Hepatocyte (in vitro differentiated cells): ENCODE measurements around the gene C4orf51. TPM values are rescaled to one million over a fixed set of nuclear protein-coding genes. Genes with fewer than 3 reads are reported as not detected.

ENCODE experiments used
- DNase-seq: peaks from one replicate; pipeline ENCODE4 v3.0.0-alpha.2; 2016; ENCODE audit warnings: low spot score
- H2AFZ ChIP-seq: fragments of 200-600 bp; sonication (generic); 2 replicates; pipeline ENCODE4 v1.6.0; 2016; ENCODE audit warnings: antibody characterized with exemption, mild to moderate bottlenecking
- H3K27ac ChIP-seq: fragments of 200-600 bp; sonication (generic); 2 replicates; pipeline ENCODE4 v1.5.1; 2016; ENCODE audit warnings: mild to moderate bottlenecking
- H3K27me3 ChIP-seq: fragments of 200-600 bp; sonication (generic); 2 replicates; pipeline ENCODE4 v1.6.1; 2016
- H3K36me3 ChIP-seq: fragments of 200-600 bp; sonication (generic); replicated peaks from 2 replicates; pipeline ENCODE4 v1.5.1; 2016; ENCODE audit warnings: low read depth; ENCODE audit not compliant: insufficient read depth
- H3K4me1 ChIP-seq: fragments of 200-600 bp; sonication (generic); 2 replicates; pipeline ENCODE4 v1.5.1; 2016; ENCODE audit warnings: mild to moderate bottlenecking, moderate library complexity; ENCODE audit not compliant: insufficient read depth
- H3K4me2 ChIP-seq: fragments of 200-600 bp; sonication (generic); 2 replicates; pipeline ENCODE4 v1.6.0; 2016
- H3K4me3 ChIP-seq: fragments of 200-600 bp; sonication (generic); 2 replicates; pipeline ENCODE4 v1.5.1; 2016; ENCODE audit warnings: mild to moderate bottlenecking
- H3K79me2 ChIP-seq: fragments of 200-600 bp; sonication (generic); 2 replicates; pipeline ENCODE4 v1.6.0; 2017; ENCODE audit warnings: mild to moderate bottlenecking
- H3K9me2 ChIP-seq: fragments of 200-600 bp; sonication (generic); replicated peaks from 2 replicates; pipeline ENCODE4 v1.6.0; 2017; ENCODE audit warnings: mild to moderate bottlenecking; ENCODE audit not compliant: insufficient read depth
- H3K9me3 ChIP-seq: fragments of 200-600 bp; sonication (generic); 2 replicates; pipeline ENCODE4 v1.5.1; 2016; ENCODE audit warnings: low read depth, mild to moderate bottlenecking
- H4K20me1 ChIP-seq: fragments of 200-600 bp; sonication (generic); 2 replicates; pipeline ENCODE4 v1.6.0; 2016; ENCODE audit warnings: mild to moderate bottlenecking; ENCODE audit not compliant: insufficient read depth, poor library complexity, severe bottlenecking
- CTCF ChIP-seq: fragments of 200-600 bp; sonication (generic); IDR thresholded peaks from 2 replicates; pipeline ENCODE4 v1.5.1; 2016; ENCODE audit warnings: antibody characterized with exemption, mild to moderate bottlenecking; ENCODE audit not compliant: poor library complexity
- EZH2 ChIP-seq: fragments of 200-600 bp; sonication (generic); IDR thresholded peaks from 2 replicates; pipeline ENCODE4 v1.6.1; 2016; ENCODE audit warnings: antibody characterized with exemption, mild to moderate bottlenecking, borderline replicate concordance
- EZH2phosphoT487 ChIP-seq: fragments of 200-600 bp; sonication (generic); IDR thresholded peaks from one replicate; pipeline ENCODE4 v1.6.1; 2018; ENCODE audit warnings: antibody characterized with exemption, mild to moderate bottlenecking, low read depth, moderate library complexity; ENCODE audit not compliant: unreplicated experiment, severe bottlenecking
- WGBS: methylation state at CpG from one replicate; pipeline ENCODE4 v1.1.6; 2016; ENCODE audit warnings: low lambda C conversion rate; ENCODE audit errors: missing lambda C conversion rate; 5-methylcytosine and 5-hydroxymethylcytosine counted together
- polyA plus RNA-seq: library from polyadenylated mRNA; unstranded; fragments of >200 nt; fragmentation: Nextera tagmentation; extraction: Ambion mirVana; gene quantifications from 2 replicates; pipeline ENCODE4 v1.2.1, GENCODE V29; 2016
- total RNA-seq: library from RNA; depleted of rRNA; stranded (reverse); fragments of >200 nt; gene quantifications from 2 replicates; pipeline ENCODE4 v1.2.3, GENCODE V29; 2014

The C4orf51 gene
- total and polyA plus RNA-seq, 2 experiments from 2014 or later, result not detected

GRCh38 chr4:145734576-145735346, 54.8 kb downstream of the C4orf51 start:
- no peaks in the 10 kb centered on the region for H4K20me1 ChIP-seq
- peak overlapping the region; percentile 80 for H3K4me2 ChIP-seq
- H3K9me3 ChIP-seq, result no peaks in the 10 kb centered on the region
- peak overlapping the region; percentile 34 for H2AFZ ChIP-seq
- peaks cover 40% of the 10 kb centered on the region for H3K4me1 ChIP-seq
- H3K79me2 ChIP-seq, result no peaks in the 10 kb centered on the region
- DNase-seq, result peak; percentile 82
- no peak overlapping the region for H3K4me3 ChIP-seq
- no peaks in the 10 kb centered on the region for H3K36me3 ChIP-seq
- TF ChIP-seq CTCF (no peak), EZH2 (no peak), EZH2phosphoT487 (no peak)
- peak overlapping the region; percentile 99 for H3K27ac ChIP-seq
- H3K27me3 ChIP-seq, result no peaks in the 10 kb centered on the region
- H3K9me2 ChIP-seq, result no peaks in the 10 kb centered on the region
- 37% methylated on average over 14 of the region's 14 CpGs for WGBS

- no peak overlapping the region for H3K4me3 ChIP-seq
- H3K79me2 ChIP-seq, result no peaks in the 10 kb centered on the region
- TF ChIP-seq EZH2phosphoT487 (no peak), EZH2 (no peak), CTCF (no peak)
- H4K20me1 ChIP-seq, result no peaks in the 10 kb centered on the region
- no peaks in the 10 kb centered on the region for H3K36me3 ChIP-seq
- H3K9me3 ChIP-seq, result no peaks in the 10 kb centered on the region
- H3K4me1 ChIP-seq, result peaks cover 40% of the 10 kb centered on the region
- H3K4me2 ChIP-seq, result peak overlapping the region; percentile 80
- no peaks in the 10 kb centered on the region for H3K9me2 ChIP-seq
- DNase-seq, result peak; percentile 75
- 48% methylated on average over 2 of the region's 2 CpGs for WGBS
- no peak overlapping the region for H2AFZ ChIP-seq
- H3K27ac ChIP-seq, result peak overlapping the region; percentile 99
- no peaks in the 10 kb centered on the region for H3K27me3 ChIP-seq
These were observed 55.4 kb downstream of the C4orf51 start for GRCh38 chr4:145735347-145735675.

- H3K9me3 ChIP-seq, result no peaks in the 10 kb centered on the region
- no peaks in the 10 kb centered on the region for H3K27me3 ChIP-seq
- no peak overlapping the region for H3K4me3 ChIP-seq
- peaks cover 35% of the 10 kb centered on the region for H3K4me1 ChIP-seq
- no peaks in the 10 kb centered on the region for H3K36me3 ChIP-seq
- TF ChIP-seq CTCF, result no peak
- H4K20me1 ChIP-seq, result no peaks in the 10 kb centered on the region
- peak overlapping the region; percentile 99 for H3K27ac ChIP-seq
- H2AFZ ChIP-seq, result no peak overlapping the region
- no peaks in the 10 kb centered on the region for H3K9me2 ChIP-seq
- WGBS, result 64% methylated on average over 4 of the region's 4 CpGs
- no peaks in the 10 kb centered on the region for H3K79me2 ChIP-seq
- DNase-seq, result no peak
- peak overlapping the region; percentile 9 for H3K4me2 ChIP-seq
These were observed 55.9 kb downstream of the C4orf51 start for GRCh38 chr4:145735827-145736226.
